Measurements from ENCODE around the gene XYLT1.

The XYLT1 gene

GRCh38 chr16:17143546-17144419, 327.0 kb downstream of the XYLT1 start:
- H3K36me3 Mint-ChIP-seq (ENCODE audit: low read depth): no peaks in the 10 kb centered on the region
- H3K4me1 Mint-ChIP-seq: no peaks in the 10 kb centered on the region
- no peak overlapping the region for H3K4me3 Mint-ChIP-seq
- no peak overlapping the region for H3K27ac Mint-ChIP-seq
- DNase-seq: no peak
- no peak for TF ChIP-seq CTCF (IDR thresholded peaks at IDR 0.05)
- no peaks in the 10 kb centered on the region for H3K9me3 Mint-ChIP-seq
- no peaks in the 10 kb centered on the region for H3K27me3 Mint-ChIP-seq (ENCODE audit: low read depth, poor library complexity)

DNA sequence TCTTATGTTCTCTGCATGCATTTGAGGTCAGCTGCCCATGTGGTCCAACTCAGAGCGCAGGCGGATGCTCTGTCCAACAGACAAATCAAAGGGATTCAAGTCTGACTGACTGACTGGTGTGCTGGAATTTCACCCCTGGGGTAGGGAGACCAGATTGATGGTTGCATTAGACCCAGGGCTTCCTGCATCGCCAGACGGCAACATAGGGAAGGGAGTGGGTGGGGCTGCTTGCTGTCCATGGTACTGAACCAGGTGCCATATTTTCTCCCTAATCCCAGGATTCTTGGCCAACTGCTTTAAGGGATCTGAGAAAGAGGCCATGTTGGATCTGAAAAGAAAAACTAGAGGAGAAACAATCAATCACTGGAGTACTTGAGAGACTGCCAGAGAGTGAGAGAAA, 332.0 kb downstream of the XYLT1 start:
- H3K36me3 Mint-ChIP-seq (ENCODE audit: low read depth): no peaks in the 10 kb centered on the region
- no peak for TF ChIP-seq CTCF (IDR thresholded peaks at IDR 0.05)
- H3K4me1 Mint-ChIP-seq: no peaks in the 10 kb centered on the region
- no peaks in the 10 kb centered on the region for H3K9me3 Mint-ChIP-seq
- H3K4me3 Mint-ChIP-seq: no peak overlapping the region
- DNase-seq: peak; percentile 72
- H3K27me3 Mint-ChIP-seq (ENCODE audit: low read depth, poor library complexity): no peaks in the 10 kb centered on the region
- H3K27ac Mint-ChIP-seq: no peak overlapping the region

- Mint-ChIP-seq H3K4me3 (no peak overlapping the region), H3K36me3 (ENCODE audit: low read depth) (no peaks in the 10 kb centered on the region), H3K4me1 (no peaks in the 10 kb centered on the region), H3K27me3 (ENCODE audit: low read depth, poor library complexity) (peaks cover 4% of the 10 kb centered on the region), H3K27ac (no peak overlapping the region), H3K9me3 (no peaks in the 10 kb centered on the region)
- TF ChIP-seq CTCF (IDR thresholded peaks at IDR 0.05): no peak
- no peak for DNase-seq
These were observed 335.3 kb downstream of the XYLT1 start for GRCh38 chr16:17135439-17135838.

DNA sequence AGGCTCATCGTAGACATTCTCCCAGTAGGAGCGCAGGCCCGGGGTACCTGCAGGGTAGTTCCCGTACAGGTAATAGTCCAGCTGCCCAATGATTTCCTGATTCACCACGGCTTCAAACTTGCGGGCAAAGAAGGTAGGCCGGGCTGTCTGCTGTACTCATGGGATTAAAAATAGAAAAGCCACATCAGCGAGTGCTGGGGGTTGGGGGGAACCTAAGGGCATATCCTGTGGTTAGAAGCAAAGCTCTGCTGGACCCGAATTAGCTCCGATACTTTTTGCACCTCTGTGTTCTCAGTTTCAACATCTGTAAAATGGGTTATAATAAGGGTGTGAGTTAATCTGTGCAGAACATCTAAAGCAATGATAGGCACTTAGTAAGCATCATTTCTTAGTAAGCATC, 336.2 kb downstream of the XYLT1 start:
- peaks cover 4% of the 10 kb centered on the region for H3K27me3 Mint-ChIP-seq (ENCODE audit: low read depth, poor library complexity)
- no peaks in the 10 kb centered on the region for H3K4me1 Mint-ChIP-seq
- no peaks in the 10 kb centered on the region for H3K9me3 Mint-ChIP-seq
- no peak overlapping the region for H3K27ac Mint-ChIP-seq
- TF ChIP-seq CTCF (IDR thresholded peaks at IDR 0.05): no peak
- H3K4me3 Mint-ChIP-seq: no peak overlapping the region
- no peaks in the 10 kb centered on the region for H3K36me3 Mint-ChIP-seq (ENCODE audit: low read depth)
- DNase-seq: no peak

GRCh38 chr16:17133851-17134250, 336.9 kb downstream of the XYLT1 start:
- no peak overlapping the region for H3K4me3 Mint-ChIP-seq
- no peak for DNase-seq
- no peak overlapping the region for H3K27ac Mint-ChIP-seq
- TF ChIP-seq CTCF (IDR thresholded peaks at IDR 0.05): no peak
- no peaks in the 10 kb centered on the region for H3K36me3 Mint-ChIP-seq (ENCODE audit: low read depth)
- H3K27me3 Mint-ChIP-seq (ENCODE audit: low read depth, poor library complexity): peaks cover 4% of the 10 kb centered on the region
- H3K4me1 Mint-ChIP-seq: no peaks in the 10 kb centered on the region
- no peaks in the 10 kb centered on the region for H3K9me3 Mint-ChIP-seq

DNA sequence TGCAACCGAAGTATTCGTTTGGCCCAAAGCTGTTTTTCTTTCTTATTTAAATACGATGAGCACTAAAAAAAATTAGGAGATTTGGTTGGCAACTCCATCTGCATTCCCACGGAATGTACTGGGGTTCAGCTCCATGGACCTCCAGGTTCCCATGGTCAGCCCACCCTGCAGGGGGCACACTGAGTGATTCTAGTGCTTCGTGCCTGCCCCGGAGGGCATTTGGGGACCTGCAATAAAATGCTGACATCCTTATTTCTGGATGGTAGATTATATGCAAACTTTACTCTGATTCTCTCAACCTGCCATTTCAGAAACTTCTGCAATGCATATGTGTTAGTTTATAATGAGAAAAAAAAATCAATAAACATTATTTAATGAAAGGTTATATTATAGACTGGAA, 339.4 kb downstream of the XYLT1 start:
- DNase-seq: no peak
- peaks cover 4% of the 10 kb centered on the region for H3K27me3 Mint-ChIP-seq (ENCODE audit: low read depth, poor library complexity)
- H3K4me3 Mint-ChIP-seq: no peak overlapping the region
- H3K9me3 Mint-ChIP-seq: no peaks in the 10 kb centered on the region
- peaks cover 5% of the 10 kb centered on the region for H3K4me1 Mint-ChIP-seq
- no peak for TF ChIP-seq CTCF (IDR thresholded peaks at IDR 0.05)
- H3K36me3 Mint-ChIP-seq (ENCODE audit: low read depth): peaks cover 13% of the 10 kb centered on the region
- H3K27ac Mint-ChIP-seq: no peak overlapping the region
